ENCODE data around the gene CNTN1. TPM values are rescaled to one million over a fixed set of nuclear protein-coding genes. Genes with fewer than 3 reads are reported as not detected.

CNTN1 gene
- total RNA-seq, 2 donors from 2014 or later, result 16.3 to 33.6 TPM

- no peaks in the 10 kb centered on the region for H3K36me3 ChIP-seq
- H3K9me3 ChIP-seq, result no peaks in the 10 kb centered on the region
- 6% methylated on average over 24 of the region's 24 CpGs for WGBS
- TF ChIP-seq CTCF (IDR thresholded peaks at IDR 0.05), result no peak
- TF ChIP-seq POLR2AphosphoS5 (IDR thresholded peaks at IDR 0.05), result no peak
- no peak for TF ChIP-seq POLR2A (IDR thresholded peaks at IDR 0.05)
- peak overlapping the region; percentile 24 to 45 for H3K27ac ChIP-seq
- no peaks in the 10 kb centered on the region for H3K27me3 ChIP-seq (replicated peaks; ENCODE audit: insufficient read depth)
- H3K4me1 ChIP-seq (replicated peaks), result no peaks in the 10 kb centered on the region
- intact Hi-C loops (cut with DNase I), result no loop called here
- peak; percentile 29 for DNase-seq (ENCODE audit: low spot score)
- peak overlapping the region; percentile 42 to 48 for H3K4me3 ChIP-seq
Observed at GRCh38 chr12:40693207-40693821, 1.1 kb downstream of the CNTN1 start.

DNA sequence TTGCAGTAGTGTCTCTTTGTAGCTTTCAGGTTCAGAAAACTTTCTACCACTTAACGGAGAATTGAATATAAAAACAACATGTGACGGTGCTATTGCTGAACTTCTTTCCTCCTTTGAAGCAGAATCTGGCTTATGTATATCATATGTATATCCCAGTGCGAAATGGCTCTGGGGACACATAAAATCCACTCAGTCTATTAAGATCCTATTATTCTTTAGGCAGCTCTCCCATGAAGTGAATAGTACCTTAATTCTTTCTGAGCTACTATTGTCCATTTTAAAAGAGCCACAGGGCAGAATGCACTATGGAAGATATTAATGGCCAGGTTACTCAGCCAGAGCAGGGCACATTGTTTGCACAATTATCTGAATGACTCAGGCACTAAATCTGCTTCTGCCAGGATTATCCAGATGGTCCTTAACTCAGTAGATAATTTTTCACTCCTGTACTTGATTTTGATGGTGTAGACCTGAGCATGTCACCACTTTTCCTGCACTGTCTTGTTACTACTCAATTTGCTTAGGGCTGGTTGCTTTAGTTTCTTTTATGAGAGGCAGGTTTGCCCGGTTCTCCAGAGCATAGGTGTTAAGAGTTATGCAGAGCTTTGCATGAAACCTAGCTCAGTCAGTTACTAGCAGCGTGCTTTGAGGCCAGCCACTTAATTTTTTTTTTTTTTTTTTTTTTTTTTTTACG, 5.5 kb downstream of the CNTN1 start:
- no peaks in the 10 kb centered on the region for H3K27me3 ChIP-seq (replicated peaks; ENCODE audit: insufficient read depth)
- no peak overlapping the region for H3K4me3 ChIP-seq
- WGBS, result 49% methylated on average over 6 of the region's 6 CpGs
- no peaks in the 10 kb centered on the region for H3K9me3 ChIP-seq
- no peak overlapping the region for H3K27ac ChIP-seq
- no peaks in the 10 kb centered on the region for H3K36me3 ChIP-seq
- no peak for TF ChIP-seq CTCF (IDR thresholded peaks at IDR 0.05)
- TF ChIP-seq POLR2AphosphoS5 (IDR thresholded peaks at IDR 0.05), result no peak
- TF ChIP-seq POLR2A (IDR thresholded peaks at IDR 0.05), result no peak
- DNase-seq (ENCODE audit: low spot score), result peak; percentile 44
- H3K4me1 ChIP-seq (replicated peaks), result no peaks in the 10 kb centered on the region
- intact Hi-C loops (cut with DNase I), result no loop called here

DNA sequence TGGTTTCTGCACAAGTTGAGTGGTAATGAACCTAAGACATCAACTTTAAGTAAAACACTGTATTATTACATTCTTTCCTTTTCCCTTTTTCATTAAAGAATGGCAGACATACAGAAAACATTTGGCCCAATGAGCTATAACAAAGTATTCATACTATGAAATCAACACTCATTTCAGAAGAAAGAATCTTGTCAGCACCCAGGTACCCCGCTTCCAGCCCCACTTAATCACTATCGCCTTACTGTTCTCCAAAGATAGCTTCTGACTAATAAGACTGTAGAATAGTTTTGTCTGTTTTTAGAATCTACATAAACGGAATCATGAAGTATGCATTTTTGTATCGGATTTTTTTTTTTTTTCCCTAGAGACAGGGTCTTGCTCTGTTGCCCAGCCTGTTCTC, 9.5 kb downstream of the CNTN1 start:
- H3K4me3 ChIP-seq, result no peak overlapping the region
- no peaks in the 10 kb centered on the region for H3K27me3 ChIP-seq (replicated peaks; ENCODE audit: insufficient read depth)
- intact Hi-C loops (cut with DNase I), result no loop called here
- H3K27ac ChIP-seq, result no peak overlapping the region
- DNase-seq (ENCODE audit: low spot score), result no peak
- no peak for TF ChIP-seq CTCF (IDR thresholded peaks at IDR 0.05)
- no peak for TF ChIP-seq POLR2AphosphoS5 (IDR thresholded peaks at IDR 0.05)
- TF ChIP-seq POLR2A (IDR thresholded peaks at IDR 0.05), result no peak
- no peaks in the 10 kb centered on the region for H3K36me3 ChIP-seq
- H3K9me3 ChIP-seq, result no peaks in the 10 kb centered on the region
- 96% methylated on average over 4 of the region's 4 CpGs for WGBS
- no peaks in the 10 kb centered on the region for H3K4me1 ChIP-seq (replicated peaks)

- H3K36me3 ChIP-seq, result no peaks in the 10 kb centered on the region
- H3K4me3 ChIP-seq, result no peak overlapping the region
- no peak for TF ChIP-seq CTCF (IDR thresholded peaks at IDR 0.05)
- no peak for TF ChIP-seq POLR2A (IDR thresholded peaks at IDR 0.05)
- TF ChIP-seq POLR2AphosphoS5 (IDR thresholded peaks at IDR 0.05), result no peak
- intact Hi-C loops (cut with DNase I), result no loop called here
- H3K4me1 ChIP-seq (replicated peaks), result no peaks in the 10 kb centered on the region
- H3K27ac ChIP-seq, result no peak overlapping the region
- no peaks in the 10 kb centered on the region for H3K27me3 ChIP-seq (replicated peaks; ENCODE audit: insufficient read depth)
- no peaks in the 10 kb centered on the region for H3K9me3 ChIP-seq
- no peak for DNase-seq (ENCODE audit: low spot score)
Observed at GRCh38 chr12:40711121-40711520, 18.9 kb downstream of the CNTN1 start.

DNA sequence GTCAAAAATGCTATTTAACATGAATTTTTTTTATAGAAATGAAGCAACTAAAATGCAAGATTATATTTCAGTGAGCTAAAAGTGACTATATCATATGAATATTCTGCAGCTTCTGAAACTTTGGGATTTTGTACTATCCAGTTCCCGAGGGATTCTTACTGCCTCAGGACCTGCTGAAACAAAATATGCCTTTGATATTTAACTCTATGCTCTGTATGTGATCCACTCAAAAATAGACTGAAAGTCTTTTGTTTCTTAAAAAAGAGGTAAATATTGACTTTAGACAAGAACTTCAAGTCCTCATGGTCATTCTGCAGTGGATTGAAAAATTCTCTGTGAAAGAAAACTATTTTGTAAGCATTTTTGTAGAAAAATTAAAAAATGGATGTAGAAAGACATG, 22.4 kb downstream of the CNTN1 start:
- Histone ChIP-seq H3K4me1 (replicated peaks) (no peaks in the 10 kb centered on the region), H3K27me3 (replicated peaks; ENCODE audit: insufficient read depth) (no peaks in the 10 kb centered on the region), H3K9me3 (no peaks in the 10 kb centered on the region), H3K36me3 (no peaks in the 10 kb centered on the region), H3K27ac (no peak overlapping the region), H3K4me3 (no peak overlapping the region)
- TF ChIP-seq POLR2AphosphoS5 (IDR thresholded peaks at IDR 0.05) (no peak), POLR2A (IDR thresholded peaks at IDR 0.05) (no peak), CTCF (IDR thresholded peaks at IDR 0.05) (no peak)
- WGBS, result 0% methylated on average over 1 of the region's 1 CpG
- intact Hi-C loops (cut with DNase I), result no loop called here
- DNase-seq (ENCODE audit: low spot score), result no peak

All from prostate gland (tissue), 2 donors.